Upper lobe of left lung (tissue), 4 donors: ENCODE data around the gene SMYD3.

Experiments used
- POLR2A ChIP-seq, 4 donors: fragments of 450-650 bp; IDR thresholded peaks; one replicate each; pipeline ENCODE4 v1.5.1; 2016 to 2017; ENCODE audit warnings: antibody characterized with exemption in 4 of 4, mild to moderate bottlenecking in 2 of 4
- POLR2AphosphoS5 ChIP-seq, 2 donors: sonication (generic); formaldehyde crosslinking; IDR thresholded peaks; one replicate each; pipeline ENCODE4 v1.5.1; 2017; ENCODE audit warnings: antibody characterized with exemption in 2 of 2
- TF ChIP-seq, protein P1 (sequence below), 6 experiments: fragments of 450-650 bp in 4 of 6; fragments of 200-600 bp in 2 of 6; sonication (generic) in 2 of 6; IDR thresholded peaks; one replicate each; pipeline ENCODE4 v1.5.1; 2016 to 2019; ENCODE audit warnings: antibody characterized with exemption in 6 of 6

DNA sequence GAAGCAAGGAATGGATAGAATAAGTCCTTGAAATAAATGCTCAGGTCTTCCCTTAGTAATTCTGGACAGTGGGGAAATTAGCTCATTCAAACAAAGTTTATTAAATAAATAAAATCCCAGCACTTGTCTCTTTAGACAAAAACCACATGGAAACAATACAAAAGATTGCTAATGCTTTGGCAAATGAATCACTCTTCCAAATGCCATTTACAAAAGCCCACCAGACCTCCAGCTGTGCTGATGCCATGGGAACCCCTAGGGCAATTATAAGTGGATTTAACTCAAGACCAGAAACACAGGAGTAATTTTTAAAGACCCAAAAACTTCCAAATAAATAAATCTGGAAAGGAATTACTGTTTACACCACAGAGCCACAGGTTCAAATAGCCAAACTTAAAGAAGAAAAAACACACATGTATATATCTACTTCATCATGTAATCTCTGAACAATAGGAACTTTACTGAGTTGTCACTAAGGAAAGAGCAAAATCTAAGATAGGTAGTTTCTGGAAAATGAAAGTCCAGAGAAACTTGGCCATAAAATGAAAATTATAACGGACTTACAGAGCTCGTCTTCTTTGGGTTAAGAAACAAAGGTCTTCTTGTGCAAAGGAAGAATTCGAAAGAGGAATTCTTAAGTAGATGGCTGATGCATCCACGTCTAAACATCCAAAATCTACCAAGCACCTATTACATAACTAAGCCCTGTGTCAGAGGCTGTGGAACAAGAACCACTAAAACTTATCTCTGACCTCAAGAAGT, 399.4 kb downstream of the SMYD3 start:
- TF ChIP-seq, protein P1, sequence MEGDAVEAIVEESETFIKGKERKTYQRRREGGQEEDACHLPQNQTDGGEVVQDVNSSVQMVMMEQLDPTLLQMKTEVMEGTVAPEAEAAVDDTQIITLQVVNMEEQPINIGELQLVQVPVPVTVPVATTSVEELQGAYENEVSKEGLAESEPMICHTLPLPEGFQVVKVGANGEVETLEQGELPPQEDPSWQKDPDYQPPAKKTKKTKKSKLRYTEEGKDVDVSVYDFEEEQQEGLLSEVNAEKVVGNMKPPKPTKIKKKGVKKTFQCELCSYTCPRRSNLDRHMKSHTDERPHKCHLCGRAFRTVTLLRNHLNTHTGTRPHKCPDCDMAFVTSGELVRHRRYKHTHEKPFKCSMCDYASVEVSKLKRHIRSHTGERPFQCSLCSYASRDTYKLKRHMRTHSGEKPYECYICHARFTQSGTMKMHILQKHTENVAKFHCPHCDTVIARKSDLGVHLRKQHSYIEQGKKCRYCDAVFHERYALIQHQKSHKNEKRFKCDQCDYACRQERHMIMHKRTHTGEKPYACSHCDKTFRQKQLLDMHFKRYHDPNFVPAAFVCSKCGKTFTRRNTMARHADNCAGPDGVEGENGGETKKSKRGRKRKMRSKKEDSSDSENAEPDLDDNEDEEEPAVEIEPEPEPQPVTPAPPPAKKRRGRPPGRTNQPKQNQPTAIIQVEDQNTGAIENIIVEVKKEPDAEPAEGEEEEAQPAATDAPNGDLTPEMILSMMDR (IDR thresholded peaks at IDR 0.05): no peak
- TF ChIP-seq POLR2AphosphoS5 (IDR thresholded peaks at IDR 0.05) (no peak), POLR2A (IDR thresholded peaks at IDR 0.05) (no peak)
